8988T (cell line): ENCODE results near the gene RNF224.
"Not testable (repeated sequence)": the region's sequence is repeated elsewhere in the genome, so short reads cannot be mapped to it uniquely, and the experiment has no call there.

ENCODE experiments used
- DNase-seq: peaks from one replicate; pipeline ENCODE4 v3.0.0; 2011

The RNF224 gene

DNA sequence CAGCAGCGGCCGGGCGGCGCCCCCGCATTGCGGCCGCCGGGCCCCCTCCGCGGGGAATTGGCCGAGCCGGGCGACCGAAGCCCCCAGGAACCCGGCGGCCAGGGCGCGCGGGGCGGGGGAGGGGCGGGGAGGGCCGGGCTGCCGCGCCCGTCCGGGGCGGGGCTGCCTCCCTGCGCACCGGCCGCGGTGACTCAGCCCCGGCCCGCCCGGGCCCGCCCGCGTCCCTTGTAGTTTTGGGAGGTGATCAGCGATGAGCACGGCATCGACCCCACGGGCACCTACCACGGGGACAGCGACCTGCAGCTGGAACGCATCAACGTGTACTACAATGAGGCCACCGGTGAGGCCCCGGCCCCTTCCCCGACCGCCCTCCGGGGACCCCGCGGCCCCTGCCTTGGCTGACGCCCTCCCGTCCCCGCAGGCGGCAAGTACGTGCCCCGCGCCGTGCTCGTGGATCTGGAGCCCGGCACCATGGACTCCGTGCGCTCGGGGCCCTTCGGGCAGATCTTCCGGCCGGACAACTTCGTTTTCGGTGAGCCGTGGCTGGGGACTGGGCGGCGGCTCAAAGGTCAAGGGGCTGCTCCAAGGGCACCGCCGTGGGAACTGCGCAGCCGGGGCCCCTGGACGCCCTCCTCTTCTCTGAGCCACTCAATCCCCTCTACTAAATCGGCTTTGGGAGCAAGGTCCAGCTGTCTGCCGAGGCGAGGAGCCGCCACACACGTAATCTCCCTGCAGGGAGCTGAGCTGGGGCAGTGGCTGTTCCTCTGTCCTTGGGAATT lies 14.4 kb downstream of the RNF224 start:
- DNase-seq = no peak

DNA sequence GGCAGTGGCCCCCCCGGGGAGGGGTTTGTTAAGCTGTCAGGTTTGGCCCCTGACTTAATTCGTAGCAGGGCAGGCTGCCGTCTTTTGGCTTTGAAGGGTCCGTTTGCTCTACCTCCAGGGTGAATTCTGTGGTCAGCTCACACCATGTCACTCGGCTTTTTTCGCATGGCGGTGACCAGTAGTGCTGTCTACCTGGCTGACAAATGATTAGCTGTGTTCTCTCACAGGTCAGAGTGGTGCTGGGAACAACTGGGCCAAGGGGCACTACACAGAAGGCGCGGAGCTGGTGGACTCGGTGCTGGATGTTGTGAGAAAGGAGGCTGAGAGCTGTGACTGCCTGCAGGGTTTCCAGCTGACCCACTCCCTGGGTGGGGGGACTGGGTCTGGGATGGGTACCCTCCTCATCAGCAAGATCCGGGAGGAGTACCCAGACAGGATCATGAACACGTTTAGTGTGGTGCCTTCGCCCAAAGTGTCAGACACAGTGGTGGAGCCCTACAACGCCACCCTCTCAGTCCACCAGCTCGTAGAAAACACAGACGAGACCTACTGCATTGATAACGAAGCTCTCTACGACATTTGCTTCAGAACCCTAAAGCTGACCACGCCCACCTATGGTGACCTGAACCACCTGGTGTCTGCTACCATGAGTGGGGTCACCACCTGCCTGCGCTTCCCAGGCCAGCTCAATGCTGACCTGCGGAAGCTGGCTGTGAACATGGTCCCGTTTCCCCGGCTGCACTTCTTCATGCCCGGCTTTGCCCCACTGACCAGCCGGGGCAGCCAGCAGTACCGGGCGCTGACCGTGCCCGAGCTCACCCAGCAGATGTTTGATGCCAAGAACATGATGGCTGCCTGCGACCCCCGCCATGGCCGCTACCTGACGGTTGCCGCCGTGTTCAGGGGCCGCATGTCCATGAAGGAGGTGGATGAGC lies 15.2 kb downstream of the RNF224 start:
- no peak for DNase-seq

DNA sequence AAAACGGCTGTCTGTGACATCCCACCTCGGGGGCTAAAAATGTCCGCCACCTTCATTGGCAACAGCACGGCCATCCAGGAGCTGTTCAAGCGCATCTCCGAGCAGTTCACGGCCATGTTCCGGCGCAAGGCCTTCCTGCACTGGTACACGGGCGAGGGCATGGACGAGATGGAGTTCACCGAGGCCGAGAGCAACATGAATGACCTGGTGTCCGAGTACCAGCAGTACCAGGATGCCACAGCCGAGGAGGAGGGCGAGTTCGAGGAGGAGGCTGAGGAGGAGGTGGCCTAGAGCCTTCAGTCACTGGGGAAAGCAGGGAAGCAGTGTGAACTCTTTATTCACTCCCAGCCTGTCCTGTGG lies 15.9 kb downstream of the RNF224 start:
- DNase-seq = not testable (repeated sequence)

DNA sequence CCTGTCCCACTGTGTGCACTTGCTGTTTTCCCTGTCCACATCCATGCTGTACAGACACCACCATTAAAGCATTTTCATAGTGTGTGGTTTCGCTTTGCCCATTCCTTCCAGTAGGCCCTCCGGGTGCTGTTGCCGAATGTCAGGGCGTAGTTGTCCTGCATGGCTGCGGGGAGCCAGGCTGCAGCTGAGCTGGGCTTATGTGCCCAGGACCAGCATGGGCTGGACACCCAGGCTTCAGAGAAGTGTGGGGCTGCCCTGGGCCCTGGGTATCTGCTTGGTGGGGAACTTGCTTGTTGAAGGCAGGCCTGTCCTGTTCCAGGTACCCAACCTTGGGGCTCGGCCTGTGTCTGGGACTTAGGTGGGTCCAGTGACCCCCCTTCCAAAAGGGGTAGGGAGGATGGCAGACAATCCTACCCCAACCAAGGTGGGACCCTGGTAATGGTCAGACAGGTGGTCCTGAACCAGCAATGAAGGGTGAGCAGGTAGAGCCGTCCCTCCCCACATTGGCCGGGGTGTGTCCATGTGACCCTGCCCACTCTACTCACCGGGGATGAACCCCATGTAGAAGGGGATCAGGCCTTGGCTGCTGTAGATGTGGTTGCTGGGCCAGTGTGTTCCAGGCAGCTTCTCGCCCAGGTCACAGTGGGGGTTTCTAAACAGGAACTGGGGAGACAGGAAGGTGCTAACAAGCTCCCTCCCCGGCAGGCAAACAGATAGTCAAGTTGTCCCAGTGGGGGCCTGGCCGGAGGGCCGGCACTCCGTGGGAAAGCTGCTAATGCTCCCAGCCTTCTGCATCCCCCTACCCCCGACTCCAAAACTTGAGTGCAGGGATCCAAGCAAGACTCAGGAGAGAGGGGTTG lies 16.6 kb downstream of the RNF224 start:
- no peak for DNase-seq

DNA sequence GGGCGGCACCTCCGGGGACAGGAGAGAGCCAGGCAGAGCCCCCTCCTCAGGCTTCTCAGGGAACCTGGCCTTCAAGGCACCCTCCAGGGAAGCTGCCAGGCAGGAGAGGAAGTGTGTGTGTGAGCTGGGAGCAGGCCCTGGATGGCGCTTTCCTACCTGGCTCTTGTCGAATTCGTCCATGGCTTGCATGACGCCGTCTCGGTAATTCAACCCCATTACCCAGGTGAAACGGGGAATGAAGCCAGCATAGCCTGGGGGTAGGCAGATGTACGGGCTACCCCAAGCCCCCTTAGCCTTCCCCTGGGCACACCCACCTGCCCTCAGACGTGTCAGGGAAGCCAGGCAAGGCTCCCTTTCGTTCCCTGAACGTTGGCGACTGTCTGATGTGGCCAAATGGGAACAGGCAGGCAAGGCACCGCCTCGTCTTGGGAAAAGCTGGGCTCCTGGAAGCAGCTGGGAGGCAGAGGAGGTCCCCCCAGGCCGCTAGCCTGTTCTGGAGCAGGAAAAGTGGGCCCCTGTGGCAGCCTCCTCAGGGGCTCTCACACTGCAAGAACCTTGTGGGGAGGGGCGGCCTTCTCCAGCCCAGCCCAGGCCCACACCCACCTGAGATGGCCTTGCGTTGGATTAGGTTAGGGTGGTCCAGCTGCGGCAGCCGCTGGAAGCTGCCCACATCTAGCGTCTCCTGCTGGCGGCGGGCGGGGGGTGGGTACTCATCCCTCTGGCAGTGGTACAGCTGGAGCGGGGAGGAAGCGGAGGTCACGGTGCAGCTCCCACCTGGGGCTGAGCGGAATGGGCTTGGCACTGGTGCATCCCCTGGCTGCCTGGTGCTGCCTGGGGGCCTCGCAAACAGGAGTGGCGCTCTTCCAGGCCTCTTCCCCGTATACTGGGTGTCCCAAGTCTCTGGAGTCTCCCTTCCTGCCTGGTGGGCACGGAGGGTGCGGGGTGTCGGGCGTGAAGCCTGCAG lies 17.5 kb downstream of the RNF224 start:
- DNase-seq = no peak

DNA sequence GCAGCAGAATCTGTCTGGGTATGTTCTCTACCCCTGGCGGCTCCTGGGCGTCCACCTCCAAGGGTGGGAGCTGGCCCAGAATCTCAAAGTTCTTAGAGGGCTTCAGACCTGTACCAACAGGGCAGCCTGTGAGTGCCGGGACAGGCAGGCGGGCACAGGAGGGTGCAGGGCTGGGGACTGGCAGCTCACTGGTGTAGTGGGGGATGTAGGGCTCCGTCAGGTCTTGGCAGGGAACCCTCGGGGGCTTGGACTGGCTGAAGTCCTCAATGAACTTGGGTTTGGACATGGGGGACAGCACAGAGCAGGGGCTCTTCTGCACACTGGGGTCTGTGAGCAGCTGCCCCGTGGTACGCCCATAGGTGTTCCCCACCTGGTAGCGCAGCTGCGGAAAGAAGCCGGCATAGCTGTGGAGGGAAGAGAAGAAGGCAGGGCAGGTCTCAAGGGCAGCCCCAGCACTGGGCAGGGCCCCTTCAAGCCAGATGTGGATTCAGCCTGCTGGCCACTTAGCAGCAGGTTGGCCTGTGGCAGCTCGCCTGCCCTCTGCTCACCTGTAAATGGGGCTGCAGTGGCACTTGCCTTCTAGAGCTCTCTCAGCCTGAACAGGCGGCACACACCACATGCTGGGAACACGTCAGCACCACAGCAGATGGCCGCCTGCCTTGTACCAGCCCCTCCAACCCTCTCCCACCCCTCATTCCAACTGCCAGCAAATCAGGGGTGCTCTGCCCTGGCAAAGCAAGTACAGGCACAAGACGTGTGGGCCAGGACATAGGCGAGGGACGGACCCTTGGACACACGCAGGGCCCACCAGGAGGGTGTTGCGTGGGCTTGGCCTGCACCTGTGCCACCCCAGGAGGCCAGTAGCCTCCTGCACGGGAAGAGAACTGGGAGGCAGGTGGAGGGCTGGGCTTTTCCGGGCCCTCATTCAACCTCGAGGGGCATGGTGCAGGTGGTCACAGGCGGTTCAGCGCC lies 18.4 kb downstream of the RNF224 start:
- no peak for DNase-seq

DNA sequence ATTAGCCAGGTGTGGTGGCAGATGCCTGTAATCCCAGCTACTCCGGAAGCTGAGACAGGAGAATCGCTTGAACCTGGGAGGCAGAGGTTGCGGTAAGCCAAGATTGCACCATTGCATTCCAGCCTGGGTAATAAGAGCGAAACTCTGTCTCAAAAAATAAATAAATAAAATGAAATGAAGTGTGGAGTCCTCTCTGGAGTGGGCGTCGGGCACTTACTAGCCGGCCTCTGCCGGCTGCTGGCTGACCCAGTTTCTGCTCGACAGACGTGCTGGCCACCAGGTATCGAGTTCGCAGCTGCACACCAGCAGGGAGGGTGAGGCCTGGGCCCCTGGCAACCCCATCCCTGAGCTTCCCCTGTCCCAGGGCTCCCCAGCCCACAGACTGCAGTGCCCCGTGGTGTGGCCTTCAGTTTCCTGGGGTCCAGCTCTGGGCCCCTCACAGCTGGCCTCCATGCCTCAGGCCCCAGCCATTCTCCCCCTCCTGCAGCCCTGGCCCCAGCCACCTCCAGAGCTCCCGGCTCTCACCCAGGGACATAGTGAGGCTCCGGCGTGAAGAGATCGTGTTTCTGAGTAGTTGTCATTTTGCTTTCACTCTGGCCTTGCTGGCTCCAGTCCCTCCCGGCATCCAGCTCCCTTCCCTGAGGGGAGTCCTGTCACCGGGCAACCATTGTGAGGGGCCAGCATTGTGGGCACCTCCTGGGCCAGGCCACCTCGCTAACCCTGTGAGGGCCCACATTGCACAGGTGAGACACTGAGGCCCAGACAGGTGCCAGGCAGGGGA lies 20.0 kb downstream of the RNF224 start:
- no peak for DNase-seq

DNA sequence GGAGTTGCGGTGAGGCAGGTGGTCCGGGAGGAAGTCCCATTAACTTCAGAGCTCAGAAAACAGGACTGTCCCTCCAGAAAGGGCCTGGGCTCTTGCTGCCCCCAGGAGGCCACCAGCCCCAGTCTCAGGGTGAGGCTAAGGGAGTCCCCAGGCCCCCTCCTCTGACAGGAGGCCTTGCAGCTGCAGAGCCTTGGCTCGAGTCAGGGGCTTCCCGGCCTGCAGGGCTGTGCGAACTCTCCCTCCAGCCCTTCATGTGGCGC lies 20.5 kb downstream of the RNF224 start:
- no peak for DNase-seq

DNA sequence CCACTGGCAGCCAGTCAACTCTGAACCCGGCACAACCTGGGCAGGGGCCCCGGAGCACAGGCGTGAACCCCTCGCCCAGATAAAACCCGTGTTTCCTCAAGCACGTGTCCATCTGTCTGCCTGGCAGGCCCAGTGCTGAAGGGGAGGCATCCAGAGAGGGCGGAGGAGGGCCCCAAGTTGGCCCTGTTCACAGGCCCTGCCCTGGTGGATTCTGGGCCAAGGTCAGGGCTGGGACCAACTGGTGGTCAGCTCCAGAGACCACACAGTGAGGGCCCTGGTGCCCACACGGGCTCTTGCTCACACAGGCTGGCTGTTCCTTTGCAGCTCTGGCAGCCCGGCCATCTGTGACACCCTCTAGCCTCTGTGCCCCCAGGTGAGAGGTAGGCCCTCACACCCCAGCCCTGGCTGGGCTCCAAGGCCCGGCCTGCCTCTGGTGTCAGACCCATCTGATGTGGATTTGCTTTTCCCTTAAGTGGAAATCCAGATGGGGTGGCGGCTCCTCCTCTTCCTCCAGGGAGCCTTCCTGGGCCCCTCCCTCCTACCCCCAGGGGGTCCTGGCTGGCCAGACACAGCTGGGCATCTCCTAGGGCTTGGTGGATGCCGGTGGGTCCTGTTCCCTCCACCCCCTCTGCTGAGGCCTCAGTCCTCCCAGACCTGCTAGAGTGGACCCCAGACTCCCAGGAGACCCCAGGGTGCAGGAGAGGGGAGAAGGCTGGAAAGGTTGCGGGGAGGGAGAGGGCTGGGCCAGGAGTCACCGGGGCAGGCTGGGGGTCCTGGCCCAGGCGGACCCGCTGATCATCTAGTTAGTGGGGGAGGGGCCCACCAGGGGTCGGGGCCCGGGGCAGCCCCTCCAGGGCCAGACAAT lies 23.3 kb downstream of the RNF224 start:
- DNase-seq = no peak

DNA sequence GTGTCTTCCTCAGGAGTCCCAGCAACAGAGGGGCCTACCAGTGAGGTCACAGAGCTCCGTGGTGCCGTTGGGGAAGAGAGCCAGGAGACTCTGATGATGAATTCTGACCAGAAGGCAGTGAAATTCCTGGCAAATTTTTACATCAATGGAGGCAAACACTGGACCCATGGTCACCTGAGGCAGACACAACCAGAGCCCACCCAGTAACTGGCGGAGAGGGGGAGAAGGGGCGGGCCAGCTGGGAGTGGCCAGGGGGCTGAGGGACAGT lies 23.8 kb downstream of the RNF224 start, which contains the start of gene STPG3:
STPG3 (plus strand) TSS at position 93 of the 268 bp plus-strand sequence; CDS start at position 94, 1 bp downstream.
- no peak for DNase-seq

DNA sequence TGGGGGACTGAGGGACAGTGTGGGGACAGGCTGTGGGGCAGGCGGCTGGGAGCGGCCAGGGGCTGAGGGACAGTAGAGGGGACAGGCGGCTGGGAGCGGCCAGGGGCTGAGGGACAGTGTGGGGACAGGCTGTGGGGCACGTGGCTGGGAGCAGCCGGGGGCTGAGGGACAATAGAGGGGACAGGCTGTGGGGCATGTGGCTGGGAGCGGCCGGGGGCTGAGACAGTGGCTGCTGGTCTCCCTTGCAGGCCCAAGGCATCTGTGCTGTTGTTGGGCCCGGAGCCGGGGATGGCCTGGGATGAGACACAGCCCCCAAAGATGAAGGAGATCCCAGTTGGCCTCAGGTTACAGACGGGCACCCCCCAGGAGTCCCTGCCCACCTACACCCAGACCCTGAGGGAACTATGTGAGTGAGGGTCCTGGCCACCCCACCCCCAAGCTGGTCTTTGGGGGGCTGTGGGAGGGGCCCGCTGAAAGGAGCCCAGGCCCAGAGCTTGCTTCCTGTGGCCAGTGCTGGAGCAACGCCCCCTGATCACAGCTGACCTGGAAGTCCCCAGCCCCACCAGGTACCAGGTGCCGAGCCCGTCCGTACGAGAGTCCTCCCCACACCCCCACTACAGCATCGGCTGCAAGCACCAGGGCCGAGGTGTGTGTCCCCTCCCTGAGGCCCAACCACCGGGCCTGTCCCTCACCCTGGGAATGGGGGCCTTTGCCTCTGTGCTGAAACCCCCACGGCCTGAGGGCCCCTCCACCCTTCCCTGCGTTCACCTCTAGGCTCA lies 24.4 kb downstream of the RNF224 start:
- DNase-seq = no peak

DNA sequence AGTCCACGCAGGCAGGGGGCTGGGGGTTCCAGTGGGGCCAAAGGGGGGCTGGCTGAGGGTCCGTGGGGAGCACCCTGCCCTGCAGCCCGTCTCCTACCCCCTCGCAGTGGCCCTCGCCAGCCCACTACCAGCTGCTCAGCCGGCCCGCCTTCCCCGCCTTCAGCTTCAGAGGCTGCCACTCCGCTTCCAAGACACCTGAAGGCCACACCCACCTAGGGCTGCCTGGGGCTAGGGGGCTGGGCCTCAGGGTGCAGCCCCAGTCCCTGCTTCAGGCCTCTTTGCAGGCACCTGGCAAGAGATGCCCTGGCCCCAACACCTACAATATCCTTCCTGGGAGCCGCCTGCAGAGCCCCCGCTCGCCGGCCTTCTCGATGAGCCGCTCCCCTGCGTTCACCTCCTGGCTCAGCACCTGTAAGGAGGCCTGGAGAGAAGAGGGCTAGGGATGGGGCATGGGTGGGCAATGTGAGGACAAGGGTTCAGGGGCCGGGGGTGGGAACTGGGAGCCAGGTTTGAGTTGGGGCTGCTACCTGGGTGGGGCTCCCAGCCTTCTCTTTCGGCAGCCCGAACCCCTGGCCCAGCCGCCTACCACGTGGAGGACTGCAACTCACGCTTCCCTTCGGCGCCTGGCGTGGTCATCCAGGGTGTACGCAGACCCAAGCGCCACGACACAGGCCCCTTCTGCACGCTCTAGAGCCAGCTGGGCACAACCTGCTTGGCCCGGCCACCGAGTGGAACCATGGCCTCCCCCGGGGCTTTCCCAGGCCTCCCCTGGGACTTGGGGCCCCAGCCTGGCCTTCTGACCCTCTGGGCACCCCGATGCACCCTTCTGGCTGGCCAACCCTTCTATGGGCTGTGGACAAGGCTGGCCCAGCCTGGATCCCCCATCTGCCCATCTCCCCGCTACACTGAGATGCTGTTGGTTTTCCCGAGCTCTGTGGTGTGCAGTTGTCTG lies 25.5 kb downstream of the RNF224 start:
- DNase-seq = no peak

DNA sequence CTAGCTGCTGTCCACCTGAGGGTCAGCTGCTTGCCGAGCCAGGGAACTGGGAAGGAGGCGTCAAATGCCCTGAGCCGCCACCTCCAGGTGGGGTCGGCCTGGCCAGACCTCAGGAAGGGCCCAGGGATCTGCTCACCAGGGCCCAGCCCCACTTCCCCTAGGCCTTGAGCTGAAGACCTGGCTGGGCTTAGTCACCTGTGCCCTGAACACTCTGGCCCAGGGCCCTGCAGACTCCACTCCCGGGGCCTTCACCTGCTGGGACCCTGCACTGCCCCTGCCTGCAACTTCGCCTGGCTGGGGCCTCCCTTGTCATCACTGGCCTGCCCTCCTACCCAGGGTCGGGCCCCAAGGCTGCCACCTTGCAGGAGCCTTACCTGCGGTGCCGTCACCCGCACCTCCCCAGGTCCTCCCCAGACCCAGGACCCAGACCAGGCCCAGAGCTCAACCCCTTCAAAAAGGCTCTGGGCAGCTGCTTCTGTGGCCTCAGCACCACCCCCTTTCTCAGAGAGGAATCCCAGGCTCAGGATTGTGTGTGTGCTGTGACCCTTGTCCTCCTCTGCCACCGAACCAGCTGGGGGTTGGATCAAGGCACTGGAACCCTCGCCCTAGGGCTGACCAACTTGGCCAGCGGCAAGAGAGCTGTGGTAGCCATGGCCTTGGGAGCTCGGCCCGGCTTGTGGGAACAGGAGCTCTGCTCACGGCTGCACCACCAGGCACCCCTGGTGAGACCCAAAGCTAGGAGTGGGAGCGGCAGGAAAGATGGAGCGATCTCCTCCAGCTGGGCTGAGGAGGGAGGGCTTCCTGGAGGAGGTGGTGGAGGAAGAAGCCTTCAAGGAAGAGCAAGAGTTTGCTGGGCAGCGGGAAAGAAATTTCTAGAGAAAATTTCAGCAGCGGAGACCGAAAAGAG lies 26.7 kb downstream of the RNF224 start:
- no peak for DNase-seq

DNA sequence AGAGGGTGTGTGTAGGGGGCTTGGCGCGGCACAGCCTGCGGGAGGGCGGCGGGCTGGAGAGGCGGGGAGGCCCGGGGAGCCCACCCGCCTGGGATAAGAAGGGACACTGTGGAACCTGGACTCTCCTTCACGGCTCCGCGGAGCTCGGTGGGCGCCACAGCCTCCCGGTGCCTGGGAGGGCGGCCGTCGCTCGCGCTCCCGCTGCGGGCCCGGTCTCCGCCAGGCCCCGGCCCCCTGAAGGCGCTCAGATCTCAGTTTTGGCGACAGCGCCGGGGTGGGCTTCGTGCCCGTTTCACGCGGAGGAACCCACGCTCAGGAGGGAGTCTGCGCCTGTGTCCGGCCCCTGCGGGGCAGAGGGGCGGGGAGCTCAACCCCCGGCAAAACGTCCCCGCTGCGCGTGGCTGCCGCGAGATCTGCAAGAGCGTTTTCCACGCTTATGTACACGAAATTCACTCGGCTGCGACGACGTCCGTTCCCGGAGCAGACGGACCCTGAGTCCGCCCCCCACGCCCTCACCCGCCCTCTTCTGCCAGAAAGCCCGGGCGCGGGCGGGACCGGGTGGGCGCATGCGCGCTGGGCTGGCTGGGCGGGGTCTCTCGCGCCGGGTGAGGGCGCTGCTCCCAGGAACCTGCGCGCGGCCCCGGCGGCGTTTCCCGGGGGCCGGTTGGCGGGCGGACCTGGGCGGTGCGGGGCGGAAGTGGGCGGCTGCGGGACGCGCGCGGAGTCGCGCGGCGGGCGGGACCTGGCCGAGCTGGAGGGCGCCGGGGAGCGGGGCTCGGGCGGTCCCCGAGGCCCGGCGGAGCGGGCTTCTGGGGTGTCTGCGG lies 27.5 kb downstream of the RNF224 start, which contains the start of gene NELFB:
NELFB (plus strand) TSS at position 704 of the 824 bp plus-strand sequence.
- DNase-seq = peak; percentile 100
